Hematopoietic multipotent progenitor cell treated with erythropoietin and hydrocortisone succinate and interleukin-3 and kit ligand, for 15 days (in vitro differentiated cells): Measurements from ENCODE around the gene RPL36.

ENCODE experiments used
- DNase-seq: peaks from one replicate; pipeline ENCODE4 v3.0.0-alpha.2; 2015; ENCODE audit warnings: low spot score

The RPL36 gene

DNA sequence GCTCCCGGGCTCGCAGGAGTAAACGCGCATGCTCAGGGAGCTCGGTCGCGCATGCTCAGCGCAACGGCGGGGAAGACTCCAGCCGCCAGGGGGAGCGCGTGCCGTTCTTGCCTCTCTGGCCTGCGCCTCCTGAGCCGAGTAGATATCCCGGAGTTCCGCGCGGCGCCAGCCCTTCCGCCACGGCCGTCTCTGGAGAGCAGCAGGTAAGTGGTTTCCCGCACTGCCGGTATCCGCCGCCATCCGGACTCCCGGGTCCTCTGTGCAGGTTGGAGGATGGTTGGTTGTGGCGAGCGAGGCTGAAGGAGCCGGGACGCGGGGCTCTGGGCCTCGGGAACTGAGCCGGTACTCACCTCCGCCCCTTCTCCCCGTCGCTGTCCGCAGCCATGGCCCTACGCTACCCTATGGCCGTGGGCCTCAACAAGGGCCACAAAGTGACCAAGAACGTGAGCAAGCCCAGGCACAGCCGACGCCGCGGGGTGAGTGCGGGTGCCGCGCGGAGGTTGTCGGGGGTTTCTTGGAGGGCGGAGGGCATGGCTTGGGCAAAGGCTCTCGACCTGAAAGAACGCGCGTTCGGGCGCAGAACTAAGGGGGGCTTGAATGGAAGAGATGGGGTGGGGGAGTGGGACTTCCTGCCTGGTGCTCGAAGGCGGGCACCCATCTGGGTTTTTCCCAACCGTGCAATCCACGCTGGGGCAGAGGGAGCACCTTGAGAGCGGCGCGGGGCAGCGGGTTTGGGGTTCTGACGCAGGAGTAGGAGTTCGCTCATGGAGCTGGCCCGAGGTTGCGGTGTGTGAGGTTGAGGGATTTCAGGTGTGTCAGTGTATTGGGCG, at the start of gene RPL36:
Gene RPL36 (plus strand): TSS at position 171 of the 830 bp plus-strand sequence. CDS start 213 bp downstream, at position 384.
- peak; percentile 98 for DNase-seq

DNA sequence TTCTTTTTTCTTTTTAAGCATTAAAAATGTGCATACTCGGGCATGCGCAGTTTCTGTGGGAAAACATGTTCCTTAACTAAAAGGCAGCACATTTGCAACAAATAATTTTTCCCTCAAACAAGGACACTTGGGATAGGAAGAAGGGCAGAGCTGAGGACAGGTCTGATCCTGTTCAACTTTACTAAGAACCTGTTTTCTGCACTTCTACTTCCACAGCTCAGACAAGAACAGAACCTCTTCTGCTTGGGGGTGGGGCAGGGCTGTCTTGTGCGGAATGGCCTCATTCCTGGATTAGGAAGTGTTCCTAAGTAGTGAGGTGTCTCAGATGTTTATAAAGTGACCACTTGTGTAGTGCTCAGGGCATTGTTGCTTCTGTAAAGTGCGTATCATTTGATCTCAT, 48.9 kb upstream of the RPL36 start:
- no peak for DNase-seq

DNA sequence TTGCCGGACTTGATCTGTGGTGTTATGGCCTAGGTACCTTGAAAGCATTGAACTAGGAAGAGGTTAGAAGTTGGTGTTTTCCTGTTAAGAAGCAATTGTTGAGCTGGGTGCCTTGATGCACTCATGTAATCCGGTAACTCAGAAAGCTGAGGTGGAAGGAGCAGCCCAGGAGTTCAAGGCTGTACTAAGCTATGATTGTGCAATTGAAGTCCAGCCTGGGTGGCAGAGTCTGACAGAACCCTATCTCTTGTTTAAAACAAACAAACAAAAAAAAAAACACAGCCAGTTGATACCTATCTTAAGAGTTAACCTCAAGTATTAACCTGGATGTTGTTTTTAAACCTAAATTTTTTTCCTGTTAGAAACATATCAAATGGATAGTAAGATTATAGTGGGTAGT, 47.9 kb upstream of the RPL36 start:
- DNase-seq, result no peak

DNA sequence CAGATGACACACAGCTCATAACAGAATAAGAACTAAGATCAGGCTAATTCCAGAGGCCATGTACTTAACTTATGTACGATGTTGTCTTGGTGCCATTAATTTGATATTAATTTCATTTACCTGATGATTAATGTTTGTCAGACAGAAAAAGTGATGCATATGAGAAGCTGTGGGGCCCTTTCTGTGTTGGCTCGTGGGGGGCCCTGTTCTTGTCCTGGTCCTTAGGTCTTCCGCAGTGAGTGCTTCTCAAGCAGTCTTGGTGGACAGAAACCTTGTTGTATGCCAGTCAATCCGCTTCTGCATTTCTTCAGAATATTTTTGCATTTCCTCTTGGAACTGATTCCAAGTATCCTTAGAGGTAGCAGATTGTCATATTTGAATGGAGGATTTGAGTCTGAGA, 47.0 kb upstream of the RPL36 start:
- DNase-seq, result no peak

DNA sequence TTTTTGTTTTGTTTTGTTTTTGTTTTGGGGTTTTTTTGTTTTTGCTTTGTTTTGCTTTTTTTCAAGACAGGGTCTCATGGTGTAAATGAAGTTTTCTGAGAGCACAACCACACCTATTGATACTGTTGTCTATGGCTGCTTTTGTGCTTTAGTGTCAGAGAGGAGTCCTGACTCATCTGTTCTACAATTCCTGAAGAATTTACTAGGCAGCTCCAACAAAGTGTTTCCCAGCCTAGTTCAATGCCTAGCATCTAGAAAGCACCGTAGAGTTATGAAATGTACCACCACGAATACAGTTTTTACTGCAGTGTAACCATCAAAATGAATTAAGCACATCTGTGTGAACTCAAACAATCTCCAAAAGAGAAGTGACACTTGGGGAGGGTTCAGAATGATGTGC, 46.1 kb upstream of the RPL36 start:
- DNase-seq, result no peak

DNA sequence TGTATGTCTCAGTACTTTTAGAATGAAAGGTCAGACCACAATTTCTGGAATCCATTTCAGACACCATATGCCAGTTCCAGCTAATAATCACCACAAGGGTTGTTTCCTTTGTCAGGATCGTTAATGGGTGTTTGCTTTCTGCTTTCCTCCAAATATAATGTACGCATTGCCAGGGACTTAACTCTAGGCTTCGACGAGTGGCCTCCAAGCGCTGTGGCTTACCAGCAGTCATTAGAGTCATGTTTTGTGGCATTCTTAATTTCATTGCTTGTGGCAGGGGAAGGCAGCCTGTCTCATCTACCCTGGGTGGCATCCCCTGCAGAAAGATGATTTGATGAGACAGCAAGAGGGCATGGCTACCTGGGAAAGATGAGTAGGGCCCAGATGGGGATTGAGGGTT, 44.7 kb upstream of the RPL36 start:
- no peak for DNase-seq

DNA sequence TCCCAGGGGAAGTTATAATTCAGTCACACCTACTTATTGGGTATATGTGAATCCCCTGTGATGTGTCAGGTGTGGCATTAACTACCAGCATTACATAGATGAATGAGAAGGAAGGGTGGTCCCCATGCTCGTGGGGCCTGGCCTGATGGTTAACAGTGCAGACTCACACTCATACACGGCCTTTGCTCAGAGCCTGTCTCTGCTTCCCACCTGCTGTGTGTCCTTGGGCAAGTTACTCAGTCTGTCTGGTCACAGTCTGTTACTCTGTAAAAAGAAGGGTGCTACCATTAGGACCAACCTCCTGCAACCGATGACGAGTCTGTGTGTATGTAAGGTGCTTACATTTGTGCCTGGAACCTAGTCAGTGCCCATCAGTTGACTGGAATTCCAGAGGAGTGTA, 43.4 kb upstream of the RPL36 start:
- DNase-seq, result no peak

DNA sequence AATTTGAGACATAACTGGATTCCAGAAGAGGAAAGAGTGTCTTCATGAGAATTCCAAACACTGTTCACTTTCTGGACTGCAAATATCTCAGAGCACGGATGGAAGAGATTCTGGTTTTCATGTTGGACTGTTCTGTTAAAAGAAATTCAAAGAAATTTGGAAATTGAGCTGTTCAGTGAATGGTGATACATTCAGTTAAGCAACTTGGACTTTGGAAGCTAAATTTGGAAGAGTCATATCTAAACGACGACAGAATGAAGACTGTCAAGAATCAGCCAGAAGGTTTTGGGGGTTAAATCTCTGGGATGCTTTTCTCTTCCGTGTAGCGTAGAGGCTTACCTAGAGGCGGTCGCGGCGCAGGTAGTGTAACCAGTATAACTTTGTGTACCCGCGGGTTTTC, 41.6 kb upstream of the RPL36 start:
- DNase-seq, result no peak

DNA sequence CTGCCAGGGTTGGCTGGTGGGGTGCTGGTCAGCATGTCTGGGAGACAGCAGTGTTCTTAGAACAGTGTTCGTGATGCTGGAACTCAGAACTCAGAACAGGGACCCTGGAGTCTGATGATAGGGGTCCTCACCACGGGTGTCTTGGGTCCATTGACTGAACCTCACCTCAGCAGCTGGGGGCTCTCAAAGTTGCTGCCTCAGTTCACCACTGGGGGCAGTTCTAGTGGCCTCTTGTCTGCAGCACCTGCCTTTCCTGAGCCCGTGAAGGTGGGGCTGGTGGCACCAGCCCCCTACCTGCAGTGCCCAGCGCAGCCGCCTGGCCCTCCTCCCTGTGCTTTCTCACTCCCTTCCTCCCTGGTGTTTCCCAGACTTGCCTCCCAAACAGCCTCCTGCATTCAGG, 38.7 kb upstream of the RPL36 start:
- DNase-seq, result no peak

DNA sequence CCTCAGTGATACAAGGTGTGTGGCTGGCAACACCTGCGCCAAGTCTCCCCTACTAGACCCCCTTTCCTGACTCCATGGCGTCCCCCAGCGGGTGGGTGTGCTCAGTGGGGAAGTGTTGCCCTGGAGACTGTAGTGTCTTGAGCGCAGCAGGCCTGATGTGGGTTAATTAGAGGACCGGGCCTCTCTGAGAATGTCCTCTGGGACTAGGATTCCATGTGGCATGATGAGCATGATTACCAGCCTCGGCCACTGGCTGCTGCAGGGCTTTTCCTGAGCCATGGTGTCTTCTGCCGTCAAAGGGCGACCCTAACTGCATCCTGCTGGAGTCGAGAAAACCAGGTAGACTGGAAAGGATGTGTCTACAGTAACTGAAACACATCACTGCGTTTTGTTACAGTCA, 37.8 kb upstream of the RPL36 start:
- DNase-seq, result no peak

DNA sequence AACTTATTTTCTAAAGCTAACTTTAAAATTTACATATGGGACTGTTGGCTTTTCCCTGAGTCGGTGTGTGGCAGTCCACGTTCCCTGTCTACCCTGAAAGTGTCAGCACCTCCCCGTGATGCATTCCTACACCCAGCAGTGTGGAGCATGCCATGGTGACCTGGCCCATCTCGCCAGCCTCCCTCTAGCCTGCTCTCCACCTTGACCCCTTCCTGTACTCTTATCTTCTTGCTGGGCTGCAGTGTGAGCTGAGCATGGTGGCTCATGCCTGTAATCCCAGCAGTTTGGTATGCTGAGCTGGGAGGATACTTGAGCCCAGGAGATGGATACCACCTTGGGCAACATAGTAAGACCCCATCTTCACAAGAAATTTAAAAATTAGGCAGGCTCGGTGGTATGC, 35.2 kb upstream of the RPL36 start:
- no peak for DNase-seq

DNA sequence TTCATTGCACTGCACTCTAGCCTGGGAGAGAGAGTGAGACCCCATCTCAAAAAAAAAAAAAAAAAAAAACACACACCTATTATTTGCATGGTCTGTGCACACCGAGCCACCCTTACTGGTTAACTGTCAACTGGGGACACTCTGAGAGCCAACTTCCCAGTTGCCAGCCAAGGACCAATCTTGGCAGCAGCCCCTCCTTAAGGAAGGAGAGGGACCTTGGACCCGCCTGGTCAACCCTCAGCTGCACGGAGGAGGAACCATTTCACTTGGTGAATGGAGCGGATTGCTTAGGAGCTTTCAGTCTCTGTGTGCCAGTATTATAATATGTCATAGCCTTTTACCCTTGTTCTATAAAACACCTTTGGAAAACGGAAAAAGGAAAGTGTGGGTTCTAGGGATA, 34.7 kb upstream of the RPL36 start:
- no peak for DNase-seq

DNA sequence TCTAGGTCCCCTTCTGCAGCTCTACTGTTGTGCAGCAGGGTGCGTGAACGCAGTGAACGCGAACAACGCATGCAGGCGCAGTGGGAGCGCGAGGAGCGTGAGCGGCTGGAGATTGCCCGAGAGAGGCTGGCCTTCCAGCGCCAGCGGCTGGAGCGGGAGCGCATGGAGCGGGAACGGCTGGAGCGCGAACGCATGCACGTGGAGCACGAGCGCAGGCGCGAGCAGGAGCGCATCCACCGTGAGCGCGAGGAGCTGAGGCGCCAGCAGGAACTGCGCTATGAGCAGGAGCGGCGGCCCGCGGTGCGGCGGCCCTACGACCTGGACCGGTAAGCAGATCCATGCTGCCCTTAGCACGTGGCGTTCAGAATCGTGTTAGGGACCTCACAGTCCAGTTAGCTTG, 28.6 kb upstream of the RPL36 start:
- no peak for DNase-seq

DNA sequence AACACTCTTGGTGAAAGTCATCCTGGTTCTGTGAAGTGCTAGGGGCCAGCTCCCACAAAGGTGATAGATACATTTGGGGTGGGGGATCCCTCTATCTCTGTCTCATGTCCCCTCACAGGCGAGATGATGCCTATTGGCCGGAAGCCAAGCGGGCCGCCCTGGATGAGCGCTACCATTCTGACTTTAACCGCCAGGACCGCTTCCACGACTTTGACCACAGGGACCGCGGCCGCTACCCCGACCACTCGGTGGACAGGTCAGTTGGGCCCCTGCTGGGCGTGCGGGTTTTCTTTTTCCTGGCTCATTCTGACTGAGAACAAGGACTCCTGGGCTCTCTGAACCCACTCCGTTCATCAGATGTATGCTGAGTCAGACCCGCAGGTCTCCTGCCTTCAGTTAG, 26.2 kb upstream of the RPL36 start:
- no peak for DNase-seq

DNA sequence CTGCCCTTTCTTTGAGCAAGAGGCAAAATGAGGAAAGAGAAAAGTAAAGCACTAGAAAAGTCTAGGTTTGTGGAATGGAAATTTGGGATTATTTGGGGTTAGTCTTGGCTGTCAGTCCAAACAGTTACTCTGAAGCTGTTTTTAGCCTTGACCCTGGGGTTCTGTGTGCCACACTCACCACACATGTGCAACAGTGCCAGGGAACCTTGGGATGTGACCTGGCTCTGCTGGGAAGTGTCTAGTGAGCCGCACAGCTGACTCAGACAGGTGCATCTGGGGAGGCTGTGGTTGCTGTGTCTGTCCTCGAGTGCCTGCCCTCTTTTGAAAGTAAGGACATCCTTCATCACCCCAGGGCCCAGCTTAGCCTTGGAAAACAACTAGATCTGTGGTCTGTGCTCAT, 25.6 kb upstream of the RPL36 start:
- no peak for DNase-seq

DNA sequence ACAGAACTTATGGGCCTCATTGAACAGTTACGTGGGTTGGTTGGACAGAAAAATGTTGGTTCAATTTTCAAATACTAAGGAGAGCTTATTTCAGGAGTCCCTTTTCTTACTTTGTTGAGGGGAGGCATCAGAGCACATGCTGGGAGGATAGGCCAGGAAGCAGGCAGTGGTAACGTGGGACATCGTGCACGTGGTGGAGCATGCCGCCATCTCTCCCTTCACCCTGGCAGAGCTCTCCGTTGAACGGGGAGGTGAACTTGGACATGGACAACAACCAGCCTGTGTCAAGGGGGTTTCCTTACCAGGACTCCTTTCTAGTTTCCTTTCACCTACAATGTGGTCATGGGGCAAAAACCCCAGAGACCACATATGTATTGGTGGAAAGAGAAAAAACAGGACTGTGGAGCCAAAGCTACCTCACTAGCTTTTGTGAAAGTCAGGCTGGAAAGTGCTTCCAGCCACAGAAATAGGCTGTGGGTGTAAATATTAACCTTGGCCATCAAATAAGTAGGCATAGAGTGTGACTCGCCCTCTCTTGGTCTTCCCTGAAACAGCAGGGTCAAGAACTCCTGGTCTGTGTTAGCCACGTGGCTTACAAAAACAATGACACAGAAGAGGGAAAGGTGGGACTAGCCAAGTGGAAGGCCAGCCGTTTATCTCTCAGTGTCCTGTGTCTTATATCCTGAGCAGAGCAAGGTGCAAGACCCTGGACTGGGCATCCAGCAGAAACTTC, 24.1 kb upstream of the RPL36 start:
- DNase-seq, result no peak

DNA sequence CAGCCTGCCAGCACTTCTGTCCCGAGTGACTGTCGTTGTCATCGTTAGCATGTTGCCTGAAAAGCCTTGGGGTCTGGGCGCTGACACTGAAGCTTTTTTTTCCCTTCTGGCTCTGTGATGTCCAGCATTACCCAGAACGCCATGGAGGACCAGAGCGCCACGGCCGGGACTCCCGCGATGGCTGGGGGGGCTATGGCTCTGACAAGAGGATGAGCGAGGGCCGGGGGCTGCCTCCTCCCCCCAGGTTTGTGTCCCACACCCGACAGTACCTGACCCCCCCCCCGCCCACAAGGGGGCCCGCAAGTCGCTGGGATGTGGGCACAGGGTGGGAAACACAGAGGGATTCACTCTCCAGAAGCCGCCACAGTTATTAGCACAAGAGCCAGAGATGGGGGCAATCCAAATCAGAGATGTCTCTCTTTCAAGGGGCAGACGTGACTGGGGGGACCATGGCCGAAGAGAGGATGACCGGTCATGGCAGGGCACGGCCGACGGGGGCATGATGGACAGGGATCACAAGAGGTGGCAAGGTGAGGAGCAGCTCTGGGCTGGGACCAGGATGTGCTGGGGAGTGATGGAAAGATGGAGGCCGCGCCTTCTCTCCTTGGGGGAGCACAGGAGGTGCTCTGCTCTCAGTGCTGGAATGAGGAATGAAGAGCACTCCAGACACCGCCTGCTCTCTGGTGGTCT, 23.0 kb upstream of the RPL36 start:
- DNase-seq, result no peak

DNA sequence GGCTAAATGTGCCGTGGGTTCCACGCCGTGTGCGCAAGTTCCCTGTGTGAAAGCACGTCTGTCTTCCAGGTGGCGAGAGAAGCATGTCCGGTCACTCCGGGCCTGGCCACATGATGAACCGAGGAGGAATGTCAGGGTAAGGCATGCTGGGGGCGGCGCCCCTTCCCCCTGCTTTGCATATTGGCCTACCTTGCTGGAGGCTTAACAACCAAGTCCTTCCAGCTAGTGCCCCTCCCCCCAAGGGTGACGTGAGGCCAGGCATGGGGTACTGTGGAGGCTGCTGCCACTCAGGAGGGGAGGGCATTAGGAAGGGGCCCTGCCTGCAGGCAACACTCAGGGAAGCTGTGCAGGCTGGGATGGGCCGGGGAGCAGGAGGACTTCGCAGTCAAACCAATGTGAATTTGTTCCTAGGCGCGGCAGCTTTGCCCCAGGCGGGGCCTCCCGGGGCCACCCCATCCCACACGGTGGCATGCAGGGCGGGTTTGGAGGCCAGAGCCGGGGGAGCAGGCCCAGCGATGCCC, 22.3 kb upstream of the RPL36 start:
- DNase-seq, result no peak

DNA sequence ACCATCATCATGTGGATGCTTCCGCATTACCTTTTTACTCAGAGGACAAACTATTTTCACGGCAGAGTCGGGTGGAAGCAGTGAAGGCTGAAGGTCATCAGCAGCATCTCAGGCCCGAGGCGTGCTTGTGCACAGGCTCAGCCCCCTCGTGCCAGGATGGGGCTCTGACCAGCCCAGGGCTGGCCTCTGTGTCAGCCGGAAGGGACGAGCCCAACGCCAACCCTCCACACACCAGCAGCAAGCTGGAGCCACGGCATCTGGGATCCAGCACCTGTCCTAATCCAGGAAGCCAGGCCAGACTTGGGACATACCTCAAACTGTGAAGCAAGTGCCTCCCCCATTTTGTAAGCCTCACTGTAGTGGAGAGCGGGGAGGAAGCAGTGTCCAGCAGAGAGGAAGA, 20.9 kb upstream of the RPL36 start:
- DNase-seq, result no peak

DNA sequence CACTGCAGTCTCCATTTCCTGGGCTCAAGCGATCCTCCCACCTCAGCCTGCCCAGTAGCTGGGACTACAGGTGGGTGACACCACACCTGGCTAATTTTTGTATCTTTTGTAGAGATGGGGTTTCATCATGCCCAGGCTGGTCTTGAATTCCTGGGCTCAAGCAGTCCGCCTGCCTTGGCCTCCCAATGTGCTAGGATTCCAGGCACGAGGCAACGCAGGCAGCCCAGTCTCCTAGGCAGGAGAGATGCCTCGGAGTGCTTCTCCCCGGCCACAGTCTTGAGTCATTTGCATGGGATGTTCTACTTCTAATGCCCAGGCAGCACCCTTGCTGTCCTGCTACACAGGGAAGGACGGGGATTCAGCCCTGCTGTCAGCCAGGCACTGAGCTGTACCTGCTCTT, 18.5 kb upstream of the RPL36 start:
- DNase-seq, result no peak

DNA sequence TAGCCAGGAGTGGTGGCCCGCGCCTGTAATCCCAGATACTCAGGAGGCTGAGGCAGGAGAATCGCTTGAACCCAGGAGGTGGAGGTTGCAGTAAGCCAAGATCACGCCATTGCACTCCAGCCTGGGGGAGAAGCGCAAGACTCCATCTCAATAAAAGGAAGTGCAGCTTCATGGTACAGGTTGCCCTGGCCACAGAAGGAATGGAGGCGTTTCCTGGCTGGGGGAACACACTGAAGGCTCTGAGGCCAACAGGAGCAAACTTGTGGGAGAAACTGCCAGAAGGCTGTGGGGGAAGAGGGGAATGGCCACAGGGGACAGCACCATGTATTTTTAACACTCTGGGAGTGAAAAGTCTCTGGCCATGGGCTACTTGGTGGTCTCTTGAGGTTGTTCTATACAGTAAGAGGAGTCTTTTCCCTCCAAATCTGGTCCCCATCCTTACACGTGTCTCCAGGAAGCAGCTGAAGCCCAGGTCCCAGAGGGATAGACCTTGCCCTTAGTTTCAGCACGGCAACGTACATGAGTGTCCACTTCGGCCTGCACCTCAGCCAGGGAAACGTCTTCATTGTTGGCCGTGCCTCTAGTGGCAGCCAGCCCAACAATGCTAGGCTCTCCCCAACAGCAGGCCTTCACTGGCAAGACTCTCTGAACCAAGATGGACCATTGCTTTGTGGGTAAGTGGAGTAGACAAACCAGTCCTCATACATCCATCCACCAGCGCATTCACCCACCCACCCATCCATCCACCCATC, 17.2 kb upstream of the RPL36 start:
- no peak for DNase-seq

DNA sequence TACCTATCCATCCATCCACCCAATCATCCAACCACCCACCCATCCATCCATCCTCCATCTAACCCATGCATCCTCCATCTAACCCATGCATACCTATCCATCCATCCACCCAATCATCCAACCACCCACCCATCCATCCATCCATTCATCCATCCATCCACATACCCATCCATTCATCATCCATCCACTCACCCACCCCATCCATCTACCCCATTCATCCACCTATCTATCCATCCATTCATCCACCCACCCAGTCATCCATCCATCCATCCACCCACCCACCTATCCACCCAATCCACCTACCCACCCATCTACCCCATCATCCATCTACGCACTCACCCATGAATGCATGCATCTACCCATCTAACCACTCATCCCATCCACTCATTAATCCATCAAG, 16.3 kb upstream of the RPL36 start:
- no peak for DNase-seq
